WERI-Rb-1 (cell line): ENCODE results near the gene FBXO31.

Source experiments
- DNase-seq: peaks from one replicate; pipeline ENCODE4 v3.0.0-alpha.2; 2020
- H3K27ac ChIP-seq: fragments of 250-450 bp; sonication (Bioruptor Pico); 2 replicates; pipeline ENCODE4 v1.5.1; 2020; ENCODE audit warnings: mild to moderate bottlenecking, moderate library complexity
- H3K27me3 ChIP-seq: fragments of 250-450 bp; sonication (Bioruptor Pico); 2 replicates; pipeline ENCODE4 v1.5.1; 2021; ENCODE audit warnings: mild to moderate bottlenecking, low read depth, moderate library complexity; ENCODE audit not compliant: insufficient read depth, severe bottlenecking
- H3K36me3 ChIP-seq: fragments of 250-450 bp; sonication (Bioruptor Pico); 2 replicates; pipeline ENCODE4 v1.5.1; 2020; ENCODE audit warnings: mild to moderate bottlenecking, moderate library complexity
- H3K4me3 ChIP-seq: 2 replicates; pipeline ENCODE4 v1.5.1; 2011; ENCODE audit warnings: low read depth, mild to moderate bottlenecking, control low read depth, low read length
- H3K9me3 ChIP-seq: fragments of 250-450 bp; sonication (Bioruptor Pico); 2 replicates; pipeline ENCODE4 v1.5.1; 2021; ENCODE audit warnings: mild to moderate bottlenecking, moderate library complexity; ENCODE audit not compliant: severe bottlenecking
- TF ChIP-seq, protein P1 (sequence below): IDR thresholded peaks from 2 replicates; pipeline ENCODE4 v1.5.1; 2011; ENCODE audit warnings: low read depth, mild to moderate bottlenecking, control low read depth, inconsistent platforms, low read length

FBXO31 gene

DNA sequence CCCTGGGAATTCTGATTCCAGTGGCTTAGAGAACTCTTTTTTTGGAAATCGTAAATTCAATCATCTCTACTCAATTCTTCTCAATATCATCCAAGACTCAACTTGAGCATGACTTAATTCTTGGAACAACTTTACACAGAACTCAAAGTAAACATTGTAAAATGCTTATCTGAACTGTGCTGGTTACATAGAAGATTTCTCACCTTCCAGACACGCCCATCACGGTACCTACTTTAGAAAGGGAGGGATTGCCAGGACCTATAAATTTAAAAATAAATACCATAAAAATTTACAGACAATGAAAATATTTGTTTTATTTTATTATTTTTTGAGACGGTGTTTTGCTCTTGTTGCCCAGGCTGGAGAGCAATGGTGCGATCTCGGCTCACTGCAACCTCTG lies 35.1 kb upstream of the FBXO31 start:
- Histone ChIP-seq H3K36me3 (peaks cover 13% of the 10 kb centered on the region; the same call in 1 of the 2 replicates), H3K9me3 (no peaks in the 10 kb centered on the region), H3K27me3 (no peaks in the 10 kb centered on the region), H3K4me3 (no peak overlapping the region), H3K27ac (no peak overlapping the region)
- TF ChIP-seq, protein P1, sequence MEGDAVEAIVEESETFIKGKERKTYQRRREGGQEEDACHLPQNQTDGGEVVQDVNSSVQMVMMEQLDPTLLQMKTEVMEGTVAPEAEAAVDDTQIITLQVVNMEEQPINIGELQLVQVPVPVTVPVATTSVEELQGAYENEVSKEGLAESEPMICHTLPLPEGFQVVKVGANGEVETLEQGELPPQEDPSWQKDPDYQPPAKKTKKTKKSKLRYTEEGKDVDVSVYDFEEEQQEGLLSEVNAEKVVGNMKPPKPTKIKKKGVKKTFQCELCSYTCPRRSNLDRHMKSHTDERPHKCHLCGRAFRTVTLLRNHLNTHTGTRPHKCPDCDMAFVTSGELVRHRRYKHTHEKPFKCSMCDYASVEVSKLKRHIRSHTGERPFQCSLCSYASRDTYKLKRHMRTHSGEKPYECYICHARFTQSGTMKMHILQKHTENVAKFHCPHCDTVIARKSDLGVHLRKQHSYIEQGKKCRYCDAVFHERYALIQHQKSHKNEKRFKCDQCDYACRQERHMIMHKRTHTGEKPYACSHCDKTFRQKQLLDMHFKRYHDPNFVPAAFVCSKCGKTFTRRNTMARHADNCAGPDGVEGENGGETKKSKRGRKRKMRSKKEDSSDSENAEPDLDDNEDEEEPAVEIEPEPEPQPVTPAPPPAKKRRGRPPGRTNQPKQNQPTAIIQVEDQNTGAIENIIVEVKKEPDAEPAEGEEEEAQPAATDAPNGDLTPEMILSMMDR: no peak
- no peak for DNase-seq

DNA sequence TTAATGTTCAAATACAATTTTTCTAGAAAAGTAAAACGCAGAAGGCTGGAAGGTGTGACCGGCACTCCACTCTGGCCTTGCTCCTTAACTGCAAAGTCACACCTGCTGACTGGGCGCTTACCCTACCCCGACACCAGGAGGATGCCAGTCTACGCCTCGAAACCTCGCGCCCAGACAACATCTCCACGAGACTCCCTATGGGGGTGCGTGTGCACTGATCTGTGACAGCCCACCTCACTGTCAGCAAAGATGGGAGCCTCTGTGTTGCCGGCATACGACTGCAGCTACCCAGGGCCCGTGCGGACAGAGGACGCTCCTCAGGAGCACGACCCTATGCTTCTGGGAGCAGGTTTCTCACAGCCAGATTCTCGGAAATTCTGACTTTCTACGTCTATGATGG lies 34.6 kb upstream of the FBXO31 start:
- H3K4me3 ChIP-seq: no peak overlapping the region
- no peak for DNase-seq
- H3K36me3 ChIP-seq: peaks cover 10% of the 10 kb centered on the region; the same call in 1 of the 2 replicates
- H3K9me3 ChIP-seq: no peaks in the 10 kb centered on the region
- H3K27ac ChIP-seq: no peak overlapping the region
- TF ChIP-seq, protein P1: no peak
- no peaks in the 10 kb centered on the region for H3K27me3 ChIP-seq

- no peak overlapping the region for H3K4me3 ChIP-seq
- TF ChIP-seq, protein P1: no peak
- DNase-seq: no peak
- no peaks in the 10 kb centered on the region for H3K27me3 ChIP-seq
- no peaks in the 10 kb centered on the region for H3K9me3 ChIP-seq
- H3K36me3 ChIP-seq: peaks cover 10% of the 10 kb centered on the region; the same call in 1 of the 2 replicates
- no peak overlapping the region for H3K27ac ChIP-seq
Measured at GRCh38 chr16:87417528-87417910, 33.9 kb upstream of the FBXO31 start.

DNA sequence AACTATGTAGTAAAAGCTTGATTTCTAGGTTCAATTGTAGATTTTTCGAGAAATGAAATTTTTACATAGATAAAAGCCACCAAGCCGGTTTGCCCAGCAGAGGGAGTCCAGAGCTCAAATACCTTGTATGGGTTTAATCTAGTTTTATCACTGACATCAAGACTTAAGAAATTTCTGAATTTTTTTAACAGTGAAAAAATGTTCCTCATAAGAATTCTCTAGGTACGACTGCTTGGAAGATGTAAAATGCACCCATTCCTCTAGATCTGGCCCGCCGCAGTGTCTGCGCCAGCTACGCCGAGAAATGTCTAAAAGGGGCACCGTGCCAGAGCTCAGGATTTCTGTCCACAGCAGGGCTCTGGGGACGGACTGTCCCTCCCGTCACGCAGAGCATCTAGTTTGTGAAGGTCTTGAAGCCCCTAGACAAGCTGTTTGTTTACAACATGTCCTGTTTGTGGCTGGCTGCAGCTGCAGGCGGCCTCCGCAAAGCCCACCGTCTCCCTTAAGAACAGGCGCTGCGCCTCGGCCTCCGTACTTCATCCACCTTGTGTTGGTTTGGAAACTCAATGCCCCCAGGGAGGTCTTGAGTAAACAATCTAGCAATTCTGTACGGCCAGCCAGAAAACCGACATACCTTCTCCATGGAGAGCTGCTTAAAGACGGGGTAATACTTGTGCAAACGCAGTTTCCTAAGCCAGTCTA lies 33.4 kb upstream of the FBXO31 start:
- no peaks in the 10 kb centered on the region for H3K9me3 ChIP-seq
- TF ChIP-seq, protein P1: no peak
- H3K27ac ChIP-seq: no peak overlapping the region
- no peak for DNase-seq
- H3K4me3 ChIP-seq: no peak overlapping the region
- no peaks in the 10 kb centered on the region for H3K27me3 ChIP-seq
- peaks cover 10% of the 10 kb centered on the region; the same call in 1 of the 2 replicates for H3K36me3 ChIP-seq

GRCh38 chr16:87415441-87415840 lies 31.9 kb upstream of the FBXO31 start:
- DNase-seq: no peak
- peaks cover 10% of the 10 kb centered on the region; the same call in 1 of the 2 replicates for H3K36me3 ChIP-seq
- H3K9me3 ChIP-seq: no peaks in the 10 kb centered on the region
- no peak overlapping the region for H3K4me3 ChIP-seq
- H3K27me3 ChIP-seq: no peaks in the 10 kb centered on the region
- H3K27ac ChIP-seq: no peak overlapping the region
- TF ChIP-seq, protein P1: no peak

DNA sequence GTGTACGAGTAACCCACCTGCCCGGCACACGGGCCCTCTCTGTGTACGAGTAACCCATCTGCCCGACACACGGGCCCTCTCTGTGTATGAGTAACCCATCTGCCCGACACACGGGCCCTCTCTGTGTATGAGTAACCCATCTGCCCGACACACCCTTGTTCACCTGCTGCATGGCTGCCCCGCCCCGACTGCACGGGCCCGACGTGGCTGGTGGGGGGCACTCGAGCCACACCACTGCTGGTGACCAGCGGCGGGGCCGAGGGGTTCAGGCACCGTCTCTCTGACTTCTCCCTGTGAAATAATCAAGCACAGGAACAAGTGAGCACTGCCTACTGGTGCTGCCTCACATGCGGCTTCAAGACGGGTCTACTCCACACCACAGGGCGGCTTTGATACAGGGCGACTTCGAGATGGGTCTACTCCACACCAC lies 30.7 kb upstream of the FBXO31 start:
- Histone ChIP-seq H3K27me3 (no peaks in the 10 kb centered on the region), H3K27ac (no peak overlapping the region), H3K4me3 (no peak overlapping the region), H3K36me3 (peaks cover 10% of the 10 kb centered on the region; the same call in 1 of the 2 replicates), H3K9me3 (no peaks in the 10 kb centered on the region)
- DNase-seq: no peak
- TF ChIP-seq, protein P1: no peak
